Renal pelvis (tissue), 4 donors: ENCODE measurements around the gene MPC2. TPM values are rescaled to one million over a fixed set of nuclear protein-coding genes. Genes with fewer than 3 reads are reported as not detected.
"Not testable (repeated sequence)": the region's sequence is repeated elsewhere in the genome, so short reads cannot be mapped to it uniquely, and the experiment has no call there.

Experiments
- DNase-seq: peaks from one replicate; pipeline ENCODE4 v3.0.0-alpha.2; 2013
- polyA plus RNA-seq, 3 donors: library from polyadenylated mRNA; unstranded; fragments of 120-200 nt; gene quantifications; one replicate each; pipeline ENCODE4 v1.2.1, GENCODE V29; 2013; ENCODE audit not compliant: insufficient read length in 3 of 3

Gene MPC2
- polyA plus RNA-seq, 3 donors: 188 to 199 (median 194) TPM

DNA sequence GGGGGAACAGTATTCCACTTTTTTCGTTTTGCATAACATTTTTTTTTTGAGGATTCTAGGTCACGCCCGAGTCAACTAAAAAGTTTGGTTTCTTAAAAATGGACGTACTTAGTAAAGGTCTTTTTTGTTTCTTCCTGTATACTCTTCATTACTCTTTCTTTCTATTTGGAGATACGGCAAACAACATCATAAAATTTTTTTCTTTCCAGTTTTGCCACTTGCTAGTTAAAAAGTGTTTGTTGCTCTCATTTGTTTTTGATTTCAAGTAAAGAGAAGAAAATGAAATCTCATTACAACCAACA lies 788 bp upstream of the MPC2 start:
- DNase-seq: no peak

DNA sequence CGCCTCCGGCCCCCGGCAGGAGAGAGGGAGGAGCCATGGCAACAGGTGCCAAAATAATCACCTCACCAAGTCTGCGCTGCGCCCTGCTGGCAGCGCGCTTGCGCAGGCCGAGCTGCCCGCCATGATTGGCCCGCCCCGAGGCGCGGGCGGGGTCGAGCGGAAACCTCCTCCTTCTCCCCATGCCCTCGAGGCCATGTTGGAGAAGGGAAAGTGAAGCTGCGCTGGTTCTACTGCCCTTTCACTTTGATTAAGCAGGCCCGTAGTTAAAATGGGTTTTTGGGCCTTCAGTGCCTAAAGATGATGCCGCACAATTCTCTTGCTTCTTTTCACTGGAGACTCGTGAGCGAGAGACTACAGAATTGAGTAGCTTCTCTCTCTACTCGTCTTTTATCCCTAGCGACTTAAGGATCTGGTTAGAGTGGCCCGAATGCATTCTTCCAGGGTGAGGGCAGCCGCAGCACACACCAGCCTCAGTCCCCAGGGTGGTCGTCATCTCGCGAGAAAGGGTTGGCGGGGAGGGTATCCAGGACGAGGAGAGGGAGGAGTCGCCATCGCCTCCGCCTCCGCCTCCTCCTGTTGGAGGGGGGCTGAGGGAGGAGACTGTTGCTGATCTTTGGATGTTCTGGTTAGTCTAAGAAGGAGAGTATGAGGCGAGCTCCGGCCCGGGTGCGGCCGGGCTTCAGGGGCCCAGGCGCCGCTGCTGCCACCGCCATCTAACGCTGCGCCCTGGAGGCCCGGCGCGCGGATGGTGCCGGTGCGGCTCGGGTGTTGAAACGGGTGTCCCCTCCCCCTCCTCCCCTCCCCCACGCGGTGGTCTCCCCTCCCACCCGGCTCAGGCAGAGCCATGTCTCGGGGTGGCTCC lies 573 bp downstream of the MPC2 start, which contains the start of gene DCAF6:
Gene DCAF6, plus strand, starts transcription at position 616 of the 862 bp plus-strand sequence. Its CDS starts 229 bp downstream, at position 845.
- peak; percentile 99 for DNase-seq

DNA sequence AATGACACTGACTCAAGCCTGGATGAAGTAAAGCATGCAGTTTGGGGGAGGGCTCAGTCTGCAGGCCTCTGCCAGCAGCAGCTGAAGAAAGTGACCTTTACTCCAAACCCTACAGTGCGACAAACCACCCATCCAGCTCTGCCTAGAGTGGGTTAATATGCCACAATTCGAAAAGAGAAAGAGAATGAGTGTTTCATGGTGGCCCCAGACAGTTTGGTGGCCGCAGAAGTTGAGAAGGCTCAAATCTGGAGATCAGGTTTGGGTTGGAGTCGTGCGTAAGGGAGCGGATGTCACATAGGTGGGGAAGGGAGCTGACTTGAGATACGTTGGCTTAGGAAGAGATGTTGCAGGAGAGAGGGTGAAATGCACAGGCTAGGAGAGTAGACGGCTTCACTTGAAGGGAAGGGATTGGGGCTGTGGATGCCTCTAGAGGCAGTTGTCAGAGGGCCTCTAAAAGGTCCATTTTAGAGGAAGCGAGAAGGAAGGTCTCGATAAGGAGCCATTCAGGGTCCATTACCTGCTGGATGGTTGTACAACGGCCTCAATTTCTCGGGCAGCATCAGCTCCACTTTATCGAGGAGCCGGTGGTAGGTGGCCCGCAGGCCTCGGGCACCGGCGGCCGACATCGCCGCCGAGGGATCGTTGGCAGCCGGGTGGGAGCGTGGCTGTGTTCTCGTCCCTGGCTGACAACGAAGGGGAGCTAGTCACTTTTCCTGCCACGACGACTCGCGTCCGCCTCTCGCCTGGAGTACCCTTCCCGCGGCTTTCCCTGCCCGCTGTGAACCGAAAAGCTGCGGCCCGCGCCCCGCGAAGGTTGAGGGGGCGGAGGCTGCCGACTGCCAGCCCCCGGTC lies 1.4 kb downstream of the MPC2 start:
- no peak for DNase-seq

DNA sequence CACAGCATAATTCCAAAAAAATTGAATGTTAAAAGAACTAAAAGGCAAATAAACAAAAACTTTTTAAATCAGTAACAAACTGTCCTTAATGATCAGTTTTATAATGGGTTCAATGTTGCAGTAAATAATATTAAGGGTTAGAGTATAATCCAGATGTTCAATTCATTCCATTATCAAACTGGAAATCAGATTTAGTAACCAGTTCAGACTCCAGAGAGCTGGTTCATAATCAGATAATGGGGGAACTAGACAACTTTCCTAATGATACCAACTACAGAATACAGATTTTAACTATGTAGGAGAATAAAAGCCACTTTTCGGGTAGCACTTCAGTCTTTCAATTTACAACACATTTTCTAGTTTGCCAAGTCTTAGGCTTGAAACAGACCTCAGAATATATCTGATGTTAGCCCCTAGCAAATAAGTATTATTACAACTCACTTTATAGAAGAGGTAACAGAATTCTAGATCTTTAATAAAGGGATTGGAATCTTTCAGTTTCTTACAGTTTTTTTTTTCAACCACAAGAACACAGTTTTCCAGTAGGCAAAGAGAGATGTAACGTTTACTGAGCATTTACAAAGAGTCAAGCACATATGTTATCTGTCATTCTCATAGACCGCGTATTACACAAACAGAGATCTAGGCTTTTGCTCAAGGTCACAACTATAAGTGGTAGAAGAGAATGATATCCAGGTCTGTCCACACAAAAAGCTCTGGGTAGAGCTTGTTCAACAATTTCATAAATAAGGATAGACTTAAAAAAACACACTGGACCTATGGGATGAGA lies 2.3 kb downstream of the MPC2 start:
- no peak for DNase-seq

DNA sequence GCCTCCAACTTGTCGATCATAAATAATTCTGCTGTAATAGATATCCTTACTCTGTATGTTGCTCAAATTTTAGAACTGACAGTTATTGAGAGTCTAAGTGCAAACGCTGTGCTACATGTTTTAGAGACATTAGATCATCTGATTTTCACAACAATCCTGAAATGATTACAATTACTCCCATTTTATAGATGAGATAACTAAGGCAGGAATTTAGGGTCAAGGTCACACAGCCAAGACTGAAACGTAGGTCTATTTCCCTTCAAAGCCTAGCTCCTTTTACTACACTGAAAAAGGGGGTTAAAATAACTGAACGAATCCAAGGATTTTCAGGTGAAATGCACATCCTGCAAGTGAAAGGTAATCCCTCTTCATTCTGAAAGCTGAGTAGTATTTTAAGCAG lies 3.1 kb downstream of the MPC2 start:
- no peak for DNase-seq

DNA sequence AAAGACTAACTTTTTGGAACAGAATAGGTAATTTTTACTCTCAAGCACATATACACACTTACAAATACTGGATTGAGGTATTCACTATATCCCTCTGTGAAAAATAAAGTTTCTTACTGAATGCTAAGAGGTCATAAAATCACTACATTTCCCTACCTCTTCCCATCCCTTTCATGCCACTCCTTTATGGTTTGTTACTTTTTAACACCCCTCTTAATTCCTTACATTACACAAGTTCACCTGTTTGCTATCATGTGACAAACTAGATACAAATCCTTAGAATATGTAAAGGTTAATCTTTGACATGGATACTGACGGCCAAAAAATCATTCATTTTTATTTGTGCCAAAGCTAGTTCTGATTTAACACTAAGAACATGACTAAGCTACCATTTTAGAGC lies 7.1 kb downstream of the MPC2 start:
- no peak for DNase-seq

DNA sequence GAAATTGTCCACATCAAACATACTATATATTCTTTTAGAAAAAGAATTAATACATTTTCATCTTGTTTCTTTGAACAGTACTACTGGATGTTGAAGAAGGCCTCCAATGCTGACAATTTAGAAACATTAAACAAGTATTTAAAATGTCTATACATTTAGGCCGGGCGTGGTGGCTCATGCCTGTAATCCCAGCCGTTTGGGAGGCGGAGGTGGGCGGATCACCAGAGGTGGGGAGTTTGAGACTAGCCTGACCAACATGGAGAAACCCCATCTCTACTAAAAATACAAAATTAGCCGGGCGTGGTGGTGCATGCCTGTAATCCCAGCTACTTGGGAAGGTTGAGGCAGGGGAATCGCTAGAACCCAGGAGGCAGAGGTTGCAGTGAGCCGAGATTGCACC lies 8.0 kb downstream of the MPC2 start:
- not testable (repeated sequence) for DNase-seq

DNA sequence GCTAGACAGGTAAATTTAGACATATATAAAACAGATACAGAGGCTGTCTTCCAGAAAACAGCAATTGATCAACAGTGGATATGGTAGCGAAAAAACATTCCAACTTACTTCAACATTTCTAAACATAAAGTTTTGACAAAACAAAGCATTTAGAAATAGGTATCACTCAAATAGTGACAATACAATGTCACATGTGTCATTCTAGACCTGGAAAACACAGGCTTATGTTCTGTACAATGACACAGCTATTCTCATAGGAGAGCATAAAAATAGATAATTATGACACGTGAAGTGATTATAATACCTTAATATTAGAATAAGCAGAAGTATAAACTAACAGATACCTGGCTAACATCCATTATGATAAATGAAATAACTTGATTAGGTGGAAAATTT lies 8.4 kb downstream of the MPC2 start:
- no peak for DNase-seq

DNA sequence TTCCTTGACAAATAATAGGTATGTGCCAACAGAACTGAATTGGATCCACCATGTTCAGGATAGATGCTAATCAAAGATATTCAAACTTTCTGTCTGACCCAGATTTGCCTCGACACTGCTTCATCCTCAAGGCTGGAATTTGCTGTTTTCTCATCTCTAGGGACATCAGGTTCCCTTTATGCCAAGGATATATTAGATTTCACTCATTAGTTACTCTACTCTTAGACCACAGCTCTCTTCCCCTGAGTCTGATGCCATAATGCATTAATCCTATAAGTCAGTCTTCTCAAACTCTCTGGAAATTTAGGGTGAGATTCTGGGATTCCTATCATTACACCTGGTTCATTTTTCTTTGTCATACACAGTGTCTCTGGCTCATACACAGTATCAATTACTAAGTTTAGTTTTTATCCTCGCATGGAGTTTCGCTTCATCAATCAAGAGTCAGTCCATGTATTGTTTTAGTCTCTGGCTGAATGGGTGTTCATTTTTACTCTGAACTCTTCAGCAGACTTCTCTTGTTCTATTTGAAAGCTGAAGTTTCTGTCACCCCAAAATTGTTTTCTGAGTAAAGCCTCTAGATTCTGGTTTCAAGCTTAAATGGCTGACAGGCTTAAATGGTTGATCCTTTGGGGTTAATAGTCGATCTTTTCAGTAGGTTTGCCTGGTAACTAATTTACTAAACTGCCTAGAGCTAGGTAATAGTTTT lies 9.7 kb downstream of the MPC2 start:
- no peak for DNase-seq

DNA sequence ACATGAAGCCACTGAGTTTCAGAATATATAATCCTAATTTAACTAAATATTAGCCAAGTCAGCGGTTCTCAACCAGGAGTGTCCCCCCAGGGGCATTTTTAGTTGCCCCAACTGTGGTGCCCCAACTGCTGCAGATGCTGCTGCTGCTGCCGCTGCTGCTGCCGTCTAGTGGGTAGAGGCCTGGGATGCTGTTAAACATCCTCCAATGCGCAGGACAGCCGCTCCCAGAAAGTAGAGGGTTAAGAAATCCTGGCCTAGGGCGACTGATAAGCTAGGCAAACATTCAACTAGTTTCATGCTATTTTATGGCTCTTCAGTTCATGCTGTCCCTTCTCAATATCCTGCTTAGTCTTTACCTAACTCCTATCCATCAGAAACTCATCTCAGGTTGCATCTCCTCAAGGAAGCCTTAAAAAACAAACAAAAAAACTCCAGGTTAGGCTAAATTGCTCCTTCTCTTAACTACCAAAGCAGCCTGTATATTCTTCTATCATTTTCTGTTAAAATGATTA lies 10.3 kb downstream of the MPC2 start:
- no peak for DNase-seq

DNA sequence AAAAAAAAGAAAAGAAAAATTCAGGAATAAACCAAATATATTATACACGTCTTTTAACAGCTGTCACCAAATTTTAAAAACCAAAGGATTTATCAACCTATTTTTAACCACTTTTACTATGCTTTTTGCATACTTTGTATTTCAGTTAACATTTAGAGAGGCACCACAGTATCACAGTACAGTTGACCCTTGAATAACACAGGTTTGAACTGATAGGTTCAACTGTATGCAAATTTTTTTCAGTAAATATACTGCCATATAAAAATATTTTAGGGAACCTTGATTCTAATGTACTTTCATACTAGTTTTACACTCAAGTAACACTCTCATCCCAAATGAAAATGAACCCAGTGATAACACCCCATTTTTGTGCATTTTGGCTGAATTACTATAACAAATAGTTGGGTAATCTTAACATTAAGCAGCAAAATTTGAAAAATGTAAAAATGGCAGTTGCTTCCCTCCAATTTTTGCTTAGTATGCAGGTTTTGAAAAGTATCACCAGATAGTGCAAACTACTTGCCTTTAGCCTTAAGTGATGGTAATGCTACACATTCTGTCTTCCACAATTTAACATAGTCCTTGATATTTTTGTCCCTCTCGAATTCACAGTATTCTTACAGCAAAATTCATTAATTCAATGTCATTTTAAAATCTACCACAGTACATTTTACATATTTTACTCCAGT lies 12.2 kb downstream of the MPC2 start:
- DNase-seq: no peak

DNA sequence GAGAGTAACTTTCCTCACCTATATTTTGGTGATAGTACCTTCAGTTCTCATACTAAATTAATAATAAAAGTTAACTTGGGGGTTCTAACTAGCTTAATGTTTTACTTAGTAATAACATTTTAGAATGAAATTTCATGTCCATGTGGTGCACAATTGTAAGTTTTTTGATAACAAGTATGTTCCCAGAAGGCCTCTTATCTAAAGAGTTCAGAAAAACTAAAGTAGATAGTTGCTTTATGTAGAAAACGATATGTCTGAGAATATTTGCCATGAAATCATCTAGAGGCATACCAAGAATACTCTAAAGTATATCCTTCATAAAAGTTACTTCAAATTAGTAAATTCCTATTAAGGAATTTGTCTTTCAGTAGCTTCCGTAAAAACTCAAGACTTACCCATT lies 12.8 kb downstream of the MPC2 start:
- DNase-seq: no peak

DNA sequence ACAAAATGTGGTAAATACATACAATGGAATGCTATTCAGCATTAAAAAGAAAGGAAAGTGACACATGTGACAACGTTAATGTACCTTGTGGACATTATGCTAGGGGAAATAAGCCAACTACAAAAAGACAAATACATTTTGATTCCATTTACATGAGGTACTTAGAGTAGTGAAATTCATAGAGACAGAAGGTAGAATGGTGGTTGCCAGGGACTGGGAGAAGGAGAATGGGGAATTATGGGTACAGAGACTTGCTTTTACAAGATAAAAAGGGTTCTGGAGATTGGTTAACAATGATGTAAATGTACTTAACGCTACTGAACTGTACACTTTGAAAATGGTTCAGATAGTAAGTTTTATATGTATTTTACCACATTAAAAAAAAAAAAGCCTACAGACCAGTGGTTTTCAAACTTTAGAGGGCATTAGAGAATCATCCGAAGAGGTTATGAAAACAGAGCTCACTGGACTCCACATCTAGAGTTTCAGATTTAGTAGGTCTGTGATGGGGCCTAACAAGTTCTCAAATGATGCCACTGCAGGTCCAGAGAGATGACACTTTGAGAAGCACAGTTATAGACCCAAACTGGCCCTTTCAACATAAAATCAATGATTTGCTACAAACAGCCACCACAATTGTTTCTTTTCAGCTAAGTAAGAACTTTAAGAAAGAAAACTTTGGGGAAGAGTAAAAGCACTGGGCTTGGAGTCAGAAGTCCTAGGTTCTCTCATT lies 13.4 kb downstream of the MPC2 start:
- no peak for DNase-seq

DNA sequence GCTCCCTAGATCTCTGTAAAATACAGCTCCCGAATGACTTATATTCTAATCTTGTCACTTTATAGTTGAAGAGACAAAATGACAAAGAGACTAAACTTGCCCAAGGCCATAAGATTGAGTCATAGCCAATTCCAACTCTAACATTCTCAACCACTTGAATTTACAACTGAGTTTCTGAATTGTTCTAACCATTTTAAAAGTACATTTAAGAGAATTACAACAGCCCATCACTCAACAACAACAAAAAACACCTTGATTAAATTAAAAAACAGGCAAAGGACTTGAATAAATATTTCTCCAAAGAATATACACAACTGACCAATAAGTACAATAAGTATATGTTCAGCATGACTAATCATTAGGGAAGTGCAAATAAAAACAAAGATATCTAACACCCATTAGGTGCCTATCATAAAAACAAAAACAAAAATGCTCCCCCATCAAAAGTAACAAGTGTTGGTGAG lies 14.2 kb downstream of the MPC2 start:
- no peak for DNase-seq

DNA sequence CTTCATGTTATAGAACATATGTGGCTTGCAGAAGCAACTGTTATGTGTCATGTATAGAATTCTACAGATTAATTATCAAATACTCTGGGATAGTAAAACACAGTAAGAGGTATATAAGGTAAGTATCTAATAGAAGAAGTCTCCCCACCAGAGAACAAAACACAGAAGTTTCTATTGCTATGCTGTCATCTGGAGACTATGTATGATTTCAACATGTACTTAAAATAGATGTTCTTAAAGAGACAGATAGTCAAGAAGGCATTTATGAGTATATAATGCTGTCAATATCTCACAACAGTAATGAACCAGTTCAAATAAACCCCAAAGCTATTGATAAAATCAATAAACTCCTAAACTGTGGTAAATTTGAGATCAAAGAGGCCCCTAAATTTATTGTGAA lies 14.8 kb downstream of the MPC2 start:
- DNase-seq: no peak

DNA sequence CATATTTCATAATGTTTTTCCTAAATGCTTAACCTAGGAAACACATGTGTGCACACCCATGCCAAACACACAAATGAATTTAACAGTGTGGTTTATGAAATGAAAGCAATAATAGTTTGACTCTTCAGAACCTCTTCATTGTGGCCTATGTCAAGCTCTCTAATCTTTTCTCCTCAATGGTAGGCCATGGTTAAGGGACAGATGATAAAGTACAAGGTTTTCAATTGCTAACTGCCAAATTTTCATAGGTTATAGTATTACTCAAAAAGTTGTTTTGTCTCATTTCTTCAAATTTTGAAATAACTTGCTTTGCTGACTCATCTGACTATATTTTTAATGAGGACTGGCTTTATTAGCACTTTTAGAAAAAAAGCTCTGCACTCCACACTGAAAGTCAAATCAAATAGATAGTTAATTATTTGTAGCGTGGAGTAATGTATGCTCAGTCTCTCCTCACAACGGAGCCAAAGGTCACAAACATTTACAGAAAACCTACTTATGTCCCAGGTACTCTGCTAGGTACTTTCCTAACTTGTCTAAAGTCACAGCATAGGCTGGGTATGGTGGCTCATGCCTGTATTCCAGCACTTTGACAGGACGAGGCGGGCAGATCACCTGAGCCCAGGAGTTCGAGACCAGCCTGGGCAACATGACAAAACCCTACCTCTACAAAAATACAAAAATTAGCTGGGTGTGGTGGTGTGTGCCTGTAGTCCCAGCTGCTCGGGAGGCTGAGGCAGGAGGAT lies 19.9 kb downstream of the MPC2 start:
- no peak for DNase-seq

DNA sequence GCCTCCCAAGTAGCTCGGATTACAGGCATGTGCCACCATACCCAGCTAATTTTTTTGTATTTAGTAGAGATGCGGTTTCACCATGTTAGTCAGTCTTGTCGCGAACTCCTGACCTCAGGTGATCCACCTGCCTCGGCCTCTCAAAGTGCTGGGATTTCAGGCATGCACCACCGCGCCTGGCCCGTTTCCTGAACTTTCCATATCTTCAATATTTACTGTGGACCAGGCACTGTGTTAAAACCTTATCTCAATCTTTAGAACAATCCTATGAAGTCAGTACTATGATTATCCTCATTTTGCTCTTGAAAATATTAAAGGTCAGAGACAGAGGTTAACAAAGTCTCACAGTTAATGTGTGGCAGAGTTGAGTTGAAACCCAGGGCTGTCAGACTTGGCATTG lies 21.3 kb downstream of the MPC2 start:
- DNase-seq: no peak

DNA sequence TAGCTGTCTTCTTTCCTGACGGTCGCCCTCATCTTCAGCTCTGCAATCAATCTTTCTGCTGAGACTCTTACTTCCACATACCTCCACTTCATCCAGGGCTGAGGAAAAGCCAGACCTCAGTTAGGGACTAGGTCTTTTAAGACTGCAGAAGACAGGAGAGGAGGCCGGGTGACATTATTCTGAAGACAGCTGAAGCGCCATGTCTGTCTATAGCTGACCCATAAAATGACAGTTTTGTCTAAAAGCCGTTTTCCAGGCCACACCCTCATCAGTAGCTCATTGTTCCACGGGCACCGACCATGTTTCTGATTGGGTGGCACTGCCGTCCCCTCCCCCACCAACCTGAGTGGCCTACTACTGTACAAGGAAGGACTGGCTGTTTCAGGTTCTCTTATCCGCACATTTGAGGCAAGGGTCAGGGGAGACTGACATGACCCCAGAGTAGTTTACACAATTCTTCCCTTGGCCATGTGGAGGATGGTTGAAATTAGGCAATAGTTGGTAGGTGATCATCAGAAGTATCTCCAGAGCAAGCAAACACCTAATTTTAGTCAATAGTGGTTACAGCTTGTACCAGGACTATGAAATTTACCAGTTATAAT lies 22.9 kb downstream of the MPC2 start, which contains the start of gene ADCY10:
Gene ADCY10, minus strand, starts transcription at position 240 of the 602 bp plus-strand sequence. CDS start 8,994 bp downstream, outside the sequence.
- no peak for DNase-seq

DNA sequence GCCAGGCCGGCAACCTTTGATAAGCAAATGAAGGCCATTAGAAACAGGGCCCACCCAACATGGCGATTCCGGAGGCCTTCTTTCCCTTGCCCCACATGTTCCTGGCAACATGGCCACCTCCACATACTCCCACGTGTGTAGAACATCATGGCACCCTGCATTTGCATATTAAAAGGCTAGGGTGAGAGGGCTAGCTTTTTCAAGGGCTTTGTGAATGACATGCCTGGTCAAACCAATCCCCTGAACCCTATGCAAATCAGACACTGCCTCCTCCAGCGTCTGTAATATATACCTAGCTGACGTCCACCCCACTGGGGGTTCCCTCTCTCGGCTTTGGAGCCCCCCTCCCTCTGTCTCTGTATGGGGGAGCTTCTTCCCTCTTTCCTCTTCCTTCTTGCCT lies 24.6 kb downstream of the MPC2 start:
- DNase-seq: no peak
